Central memory CD4-positive, alpha-beta T cell (primary cell): Measurements from ENCODE around the gene FAM181A.
A peak's percentile ranks its signal among the peaks of the same experiment; 100 is the strongest.

Source experiments
- DNase-seq: peaks from one replicate; pipeline ENCODE4 v3.0.0; 2022

FAM181A gene

DNA sequence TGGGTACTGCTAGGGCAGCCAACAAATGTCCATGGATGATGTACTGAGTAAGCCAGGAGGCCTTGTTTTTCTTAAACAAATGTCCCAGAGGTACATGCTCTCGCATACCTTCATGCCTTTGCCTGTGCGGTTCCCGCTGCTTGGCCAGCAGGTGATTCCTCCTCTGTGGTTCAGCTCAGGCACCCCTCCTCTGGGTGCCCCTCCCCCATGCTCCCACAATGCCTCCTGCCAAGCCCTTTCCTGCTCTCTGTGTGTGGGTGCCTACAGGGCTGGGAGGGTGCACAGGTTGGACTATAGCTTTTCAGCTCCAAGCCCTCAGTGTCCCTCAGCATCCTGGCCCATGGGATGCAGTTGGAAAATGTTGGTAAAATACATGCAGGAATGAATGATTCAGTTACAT is 25.7 kb downstream of the FAM181A start:
- no peak for DNase-seq

DNA sequence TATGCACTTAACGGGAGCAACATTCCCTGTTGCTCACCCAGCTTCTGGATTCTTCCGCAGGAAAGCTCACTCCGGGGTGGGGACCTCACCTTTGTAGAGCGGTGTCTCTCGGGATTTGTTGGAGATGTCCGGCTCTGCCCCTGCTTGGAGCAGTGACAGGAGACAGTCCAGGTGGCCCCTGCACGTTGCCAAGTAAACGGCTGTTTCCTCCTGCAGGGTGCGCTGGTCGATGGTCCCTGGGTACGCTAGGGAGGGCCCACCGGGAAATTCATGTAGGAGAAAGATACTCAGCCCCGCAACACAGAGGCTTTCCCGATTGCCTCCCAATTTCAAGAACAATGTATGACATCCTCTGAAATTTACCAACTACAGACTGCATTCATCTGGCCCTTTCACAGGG is 26.1 kb downstream of the FAM181A start:
- DNase-seq, result no peak

DNA sequence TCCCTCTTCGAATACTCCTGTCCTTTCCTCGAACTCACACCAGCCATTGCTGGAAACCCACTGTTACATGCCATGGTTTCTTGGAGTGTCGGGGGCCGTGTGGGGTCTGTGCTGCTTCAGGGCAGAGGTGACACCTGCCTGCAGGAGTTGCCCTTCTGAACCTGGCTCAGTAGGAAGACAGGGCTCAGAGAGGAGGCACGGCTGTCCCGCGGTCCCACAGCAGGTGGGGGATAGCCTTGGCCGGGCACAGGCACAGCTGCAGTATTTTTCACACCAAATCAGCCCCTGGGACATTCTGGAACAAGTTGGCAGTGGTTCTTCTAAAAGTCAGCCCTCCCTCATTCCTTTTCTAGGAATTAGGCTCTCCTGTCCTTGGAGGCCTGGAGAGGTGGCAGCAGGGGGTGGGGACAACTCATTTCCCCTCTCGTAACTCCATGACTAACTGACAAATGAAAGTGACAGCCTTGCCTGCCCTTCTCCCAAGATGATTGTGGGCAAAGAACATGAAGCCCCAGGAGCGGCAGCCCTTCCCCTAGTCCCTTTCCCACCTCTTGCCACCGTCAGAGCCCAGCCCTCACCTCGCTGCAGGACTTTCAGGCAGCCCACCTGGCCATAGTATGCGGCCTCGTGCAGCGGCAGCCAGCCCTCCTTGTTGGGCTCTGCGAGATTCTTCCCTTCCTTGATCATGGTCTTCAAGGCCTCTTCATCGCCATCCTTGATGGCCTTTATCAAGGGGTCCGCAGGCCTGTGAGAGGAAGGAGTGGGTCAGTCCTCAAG is 26.8 kb downstream of the FAM181A start:
- DNase-seq, result no peak

DNA sequence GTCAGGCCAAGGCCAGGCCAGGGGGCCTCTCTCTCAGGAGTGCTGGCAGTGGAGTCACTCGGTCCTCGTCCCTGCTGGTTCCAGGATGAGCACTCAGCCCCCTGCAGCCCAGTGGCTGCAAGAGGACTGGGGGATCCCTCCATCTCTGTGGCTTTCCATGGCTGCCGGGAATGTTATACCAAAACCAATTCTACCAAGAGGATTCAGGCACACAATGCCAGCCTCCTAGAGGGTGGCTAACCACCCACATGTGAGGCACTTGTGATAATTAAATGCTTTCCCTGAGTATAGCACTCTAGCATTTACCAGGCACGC is 27.3 kb downstream of the FAM181A start:
- DNase-seq, result no peak

DNA sequence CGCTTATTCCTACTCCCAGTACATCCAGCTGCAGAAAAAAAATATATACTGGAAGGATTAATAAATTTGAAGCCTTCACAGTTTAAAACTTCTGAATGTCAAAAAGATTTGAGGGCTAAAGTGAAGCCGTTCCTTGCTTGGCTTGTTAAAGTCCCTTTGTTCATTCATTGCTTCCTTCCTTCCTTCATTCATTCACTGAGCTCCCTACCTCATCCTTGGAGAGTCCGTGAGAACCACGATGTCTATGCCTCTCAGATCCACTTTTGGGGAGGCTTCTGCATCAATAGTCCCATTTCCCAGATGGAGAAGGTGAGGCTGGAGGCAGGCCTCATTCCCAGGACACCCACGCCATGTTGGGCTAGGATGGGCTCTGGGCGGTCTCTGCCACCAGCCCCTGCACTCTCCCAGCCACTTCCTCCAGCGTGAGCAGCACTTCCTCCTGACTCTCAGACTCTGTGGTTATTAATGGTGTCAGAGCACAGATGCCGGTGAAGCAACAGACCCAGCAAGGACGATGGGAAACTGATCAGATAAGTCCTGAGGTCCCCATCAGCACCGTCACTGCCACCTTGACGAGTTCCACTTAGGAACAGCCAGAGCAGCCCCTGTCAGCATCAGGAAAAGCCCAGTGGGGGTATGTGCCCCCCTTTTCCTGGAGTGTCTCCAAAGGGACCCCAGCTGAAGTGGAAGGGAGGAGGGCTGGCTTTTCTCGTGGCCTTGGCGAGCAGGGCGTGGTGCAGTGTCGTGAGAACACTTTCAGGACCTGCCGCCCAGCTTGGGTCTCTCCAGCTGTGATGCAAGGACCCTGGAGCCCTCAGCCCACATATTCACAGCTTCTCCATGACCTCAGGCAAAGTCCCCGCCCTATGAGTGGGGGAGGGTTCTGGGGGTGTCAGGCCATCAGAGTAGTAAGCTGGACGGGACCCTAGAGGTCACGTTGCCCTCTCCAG is 28.0 kb downstream of the FAM181A start:
- DNase-seq, result peak; percentile 65

DNA sequence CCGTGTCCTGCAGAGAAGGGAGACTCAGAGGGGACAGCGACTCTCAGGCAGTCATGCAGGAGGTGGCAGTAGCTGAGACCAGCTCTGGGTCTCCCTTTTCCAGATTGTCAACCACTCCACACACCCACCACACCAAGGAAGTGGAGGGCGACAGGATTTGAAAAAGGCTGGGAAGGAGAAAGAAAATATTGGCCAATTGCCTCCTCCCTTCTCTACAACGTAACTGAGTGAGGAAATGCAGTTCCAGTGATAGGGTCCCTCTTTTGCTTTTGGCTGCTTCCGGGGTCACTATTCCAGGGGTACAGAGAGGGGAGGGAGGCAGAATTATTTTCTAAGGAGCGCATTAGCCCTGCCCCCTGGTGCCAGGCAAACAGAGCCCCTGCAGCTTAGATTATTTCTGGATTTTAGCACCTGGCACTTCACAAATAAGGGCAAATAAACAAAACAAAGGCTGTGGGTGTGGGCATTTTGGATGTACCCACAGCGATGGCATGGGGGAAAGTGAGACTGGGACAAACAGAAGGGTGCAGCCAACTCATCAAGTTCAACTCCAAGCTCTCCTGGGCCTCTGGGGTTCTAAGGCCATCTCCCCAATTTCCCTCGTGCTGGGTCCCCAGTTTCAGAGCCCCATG is 28.8 kb downstream of the FAM181A start:
- no peak for DNase-seq

DNA sequence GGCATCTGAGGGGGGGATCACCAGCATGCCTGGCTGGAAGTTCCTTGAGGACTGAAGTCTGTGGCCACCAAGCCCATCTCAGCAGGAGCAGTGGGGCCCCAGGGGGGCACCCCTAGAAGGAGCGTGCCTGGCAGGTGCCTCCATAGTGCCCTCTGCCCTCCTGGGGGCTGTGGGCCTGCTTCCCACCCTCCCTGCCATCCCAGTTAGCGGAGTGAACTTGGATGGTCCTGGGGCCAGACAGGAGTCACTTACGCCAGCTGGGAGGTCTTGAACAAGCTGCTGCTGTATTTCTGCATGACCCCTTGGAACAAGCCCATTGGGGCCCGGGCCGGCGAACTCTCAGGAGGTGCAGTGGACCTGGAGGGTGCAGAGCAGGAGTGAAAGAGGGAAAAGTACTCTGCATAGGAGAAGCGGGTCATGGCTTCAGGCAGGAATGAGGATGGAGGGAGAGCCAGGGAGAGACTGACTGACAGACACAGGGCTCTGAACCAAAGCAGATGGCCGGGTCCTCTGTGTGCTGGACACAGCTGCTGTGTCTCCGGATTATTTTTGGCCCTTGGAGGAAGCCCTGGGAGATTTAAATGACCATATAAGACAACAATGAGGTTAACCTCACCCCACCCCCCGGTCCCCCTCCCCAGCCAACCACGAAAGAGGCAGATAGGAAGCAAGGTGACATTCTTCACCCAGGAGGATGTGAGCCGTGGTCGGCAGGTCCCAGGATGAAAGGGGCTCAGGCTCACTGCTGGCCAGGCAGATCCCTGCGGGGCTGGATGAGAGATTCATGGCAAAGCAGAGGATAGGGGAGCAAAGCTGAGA is 29.6 kb downstream of the FAM181A start:
- DNase-seq, result peak; percentile 16

DNA sequence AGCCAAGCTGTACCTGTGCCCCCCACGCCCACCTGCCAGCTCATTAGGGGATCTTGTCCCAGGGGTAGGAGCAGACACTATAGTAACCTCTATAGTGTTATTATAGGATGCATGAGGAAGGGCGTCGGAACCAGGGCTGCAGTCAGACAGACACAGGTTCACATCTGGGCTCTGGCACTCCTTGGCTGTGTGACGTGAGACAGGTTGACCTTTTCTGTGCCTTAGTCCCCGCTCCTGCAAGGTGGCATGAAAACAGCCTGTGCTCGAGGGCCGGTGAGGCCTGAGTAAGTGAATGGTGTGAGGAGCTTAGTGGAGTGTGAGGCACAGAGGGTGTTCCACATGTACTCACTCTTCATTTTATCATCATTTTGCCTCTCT is 30.2 kb downstream of the FAM181A start:
- no peak for DNase-seq

DNA sequence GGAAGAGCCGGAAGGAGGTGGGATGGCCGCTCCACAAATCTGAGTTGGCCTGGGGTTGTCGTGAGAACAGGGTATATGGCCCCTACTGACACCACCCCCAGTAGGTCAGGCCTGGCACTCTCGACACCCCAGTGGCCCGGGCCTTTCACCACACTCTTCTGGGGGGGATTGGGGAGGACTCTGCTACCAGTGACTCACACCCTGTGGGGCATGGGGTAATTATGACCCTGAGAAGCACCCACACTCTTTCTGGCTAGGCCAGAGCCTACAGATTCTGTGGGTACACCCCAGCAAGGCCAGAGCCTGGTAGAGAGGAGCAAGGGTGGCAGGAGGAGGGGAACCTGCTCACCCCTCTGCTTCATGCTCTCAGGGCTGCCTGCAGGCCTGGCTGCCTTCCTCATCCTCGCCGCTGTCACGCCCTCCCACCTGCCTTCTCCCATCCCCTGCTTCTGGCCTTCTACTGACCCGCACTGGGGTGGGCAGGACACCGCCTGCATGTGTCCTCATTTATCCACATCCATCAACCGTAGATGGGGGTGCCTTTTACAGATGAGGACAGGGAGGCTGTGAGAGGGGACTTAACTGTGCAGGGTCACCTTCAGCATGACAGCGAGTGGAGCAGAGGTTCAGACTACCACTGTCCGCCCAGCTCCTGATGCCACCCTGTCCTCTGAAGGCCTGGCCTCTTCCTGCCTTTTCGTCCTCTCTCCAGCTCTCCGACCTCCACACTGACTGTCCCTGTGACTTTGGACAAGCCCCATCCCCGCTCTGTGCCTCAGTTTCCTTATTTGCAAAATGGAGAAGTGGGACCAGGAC is 30.8 kb downstream of the FAM181A start:
- DNase-seq, result no peak

DNA sequence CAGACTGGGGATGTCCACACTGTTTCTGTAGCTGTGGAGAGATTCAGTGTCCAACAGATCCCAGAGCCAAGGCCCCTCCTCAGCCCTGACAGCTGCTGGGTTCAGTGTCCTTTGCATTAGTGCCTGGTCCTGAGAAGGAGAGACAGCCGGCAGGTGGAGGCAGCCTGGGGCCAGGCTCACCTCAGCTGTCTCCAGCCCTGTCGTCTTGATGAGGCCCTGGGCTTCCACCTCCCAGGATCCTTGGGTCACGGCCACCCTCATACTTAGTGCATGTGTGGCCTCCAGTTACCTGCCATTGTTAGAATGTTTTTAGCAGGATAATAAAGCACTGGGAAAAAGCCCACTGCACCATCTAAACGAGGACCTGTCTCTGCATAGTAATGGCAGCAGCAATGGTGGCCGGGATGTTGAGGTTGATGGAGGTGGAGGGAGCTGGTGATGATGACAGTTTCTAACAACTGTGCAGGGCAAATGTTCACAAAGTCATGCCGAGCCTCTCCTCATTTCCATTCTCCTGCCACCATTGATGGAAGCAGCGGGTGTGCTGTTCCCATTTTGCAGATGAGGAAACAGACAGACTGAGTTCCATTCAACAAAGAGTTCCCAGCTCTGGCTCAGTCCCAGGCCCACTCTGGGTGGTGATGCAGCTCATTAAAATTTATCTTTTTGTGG is 31.6 kb downstream of the FAM181A start:
- no peak for DNase-seq

DNA sequence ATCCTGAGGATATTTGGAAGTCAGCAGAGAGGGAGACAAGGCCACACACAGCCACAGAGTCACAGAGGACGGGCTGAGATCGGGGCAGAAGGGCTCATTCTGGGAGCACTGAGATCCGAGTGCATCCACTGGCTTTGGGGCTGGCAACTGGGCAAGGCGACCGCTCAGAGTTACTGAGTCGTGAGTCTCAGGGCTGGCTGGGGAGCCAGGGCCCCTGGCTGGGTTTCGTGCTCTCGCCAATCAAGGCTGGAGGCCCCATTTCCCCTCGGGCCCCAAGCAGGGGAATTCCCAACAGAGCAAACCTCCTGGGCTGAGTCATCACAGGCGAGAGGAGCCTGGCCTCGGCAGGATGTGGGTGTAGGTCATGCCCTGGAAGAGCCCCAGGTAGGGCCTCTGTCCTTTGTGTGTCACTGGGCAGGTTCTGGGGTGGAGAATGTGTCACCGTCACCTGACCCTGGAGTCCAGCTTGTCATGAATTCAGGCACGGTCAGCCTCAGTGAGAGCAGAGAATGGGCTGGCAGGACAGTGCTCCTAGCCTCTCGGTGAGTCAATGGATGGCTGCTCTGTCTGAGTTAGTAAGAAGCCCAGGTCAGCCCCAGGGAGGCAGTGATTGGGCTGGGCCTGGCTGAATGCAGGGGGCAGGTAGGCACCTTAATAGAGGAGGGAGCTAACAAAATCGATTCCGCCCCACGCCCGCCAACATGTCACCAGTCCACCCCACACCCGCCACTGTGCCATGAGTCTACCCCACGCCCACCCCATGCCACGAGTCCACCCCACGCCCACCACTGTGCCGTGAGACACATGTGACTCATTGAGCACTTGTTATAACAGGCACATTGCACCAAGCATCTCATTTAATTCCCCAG is 32.3 kb downstream of the FAM181A start:
- peak; percentile 92 for DNase-seq

DNA sequence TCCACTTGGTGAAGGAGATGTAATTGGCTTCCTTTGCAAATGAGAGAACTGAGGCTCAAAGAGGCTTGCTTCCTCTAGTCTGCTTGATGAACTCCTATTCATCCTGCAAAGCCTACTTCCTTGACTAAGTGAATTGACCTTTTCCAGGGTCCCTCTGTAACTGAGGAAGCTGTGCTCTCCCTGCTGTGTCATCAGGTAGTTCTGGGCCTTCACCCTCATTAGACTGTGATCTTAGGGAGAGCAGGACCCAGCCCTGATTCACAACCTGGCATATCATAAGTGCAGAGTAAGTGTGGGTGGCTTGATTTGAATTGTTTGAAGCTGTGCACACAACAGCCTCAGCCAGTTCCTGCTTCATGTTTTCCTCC is 32.9 kb downstream of the FAM181A start:
- no peak for DNase-seq

DNA sequence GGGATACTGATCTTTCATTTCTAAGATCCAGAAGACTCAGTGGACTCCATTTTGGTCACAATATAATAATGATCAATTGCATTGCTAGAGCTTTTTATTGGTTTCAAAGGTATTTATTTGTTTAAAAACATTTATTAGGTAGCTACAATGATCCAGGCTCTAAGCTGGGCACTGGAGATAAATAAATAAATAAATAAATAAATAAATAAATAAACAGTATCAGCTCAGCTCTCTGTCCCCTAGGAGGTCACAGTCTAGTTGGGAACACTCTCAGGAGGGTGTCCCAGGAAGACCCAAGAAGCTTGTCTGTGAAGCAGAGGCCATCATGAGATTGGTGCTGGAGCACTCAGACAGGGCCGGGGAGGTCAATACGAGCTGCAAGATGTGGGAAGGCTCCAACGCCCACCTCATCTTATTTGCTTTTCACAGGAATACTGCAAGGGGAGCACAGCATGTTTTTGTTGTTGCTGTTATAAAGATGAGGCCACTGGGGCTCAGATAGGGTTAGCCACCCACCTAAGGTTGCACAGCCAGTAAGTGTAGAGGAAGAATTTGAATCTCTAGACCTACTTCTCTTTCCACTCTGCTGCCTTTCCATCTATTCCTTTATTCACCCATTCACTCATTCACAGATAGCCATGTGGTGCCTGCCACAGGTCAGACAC is 33.8 kb downstream of the FAM181A start:
- DNase-seq, result no peak

DNA sequence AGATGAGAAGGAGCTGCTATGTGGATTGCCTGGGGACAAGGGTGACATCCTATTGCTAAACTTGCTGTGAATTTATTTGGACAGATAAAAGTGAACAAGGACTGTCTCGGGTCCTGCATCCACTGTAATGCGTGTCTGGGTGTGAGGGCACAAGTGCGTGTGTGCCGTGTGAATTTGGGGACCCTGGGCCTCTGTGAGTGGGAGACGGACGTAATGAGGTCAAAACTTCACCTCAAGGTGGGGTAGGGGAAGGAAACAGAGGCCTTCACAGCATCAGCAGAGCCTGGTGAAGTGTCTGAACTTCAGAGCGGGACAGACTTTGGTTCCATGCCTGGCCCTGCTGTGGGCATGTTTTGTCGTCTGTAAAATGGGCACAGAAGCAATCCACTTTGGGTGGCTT is 34.5 kb downstream of the FAM181A start:
- no peak for DNase-seq

DNA sequence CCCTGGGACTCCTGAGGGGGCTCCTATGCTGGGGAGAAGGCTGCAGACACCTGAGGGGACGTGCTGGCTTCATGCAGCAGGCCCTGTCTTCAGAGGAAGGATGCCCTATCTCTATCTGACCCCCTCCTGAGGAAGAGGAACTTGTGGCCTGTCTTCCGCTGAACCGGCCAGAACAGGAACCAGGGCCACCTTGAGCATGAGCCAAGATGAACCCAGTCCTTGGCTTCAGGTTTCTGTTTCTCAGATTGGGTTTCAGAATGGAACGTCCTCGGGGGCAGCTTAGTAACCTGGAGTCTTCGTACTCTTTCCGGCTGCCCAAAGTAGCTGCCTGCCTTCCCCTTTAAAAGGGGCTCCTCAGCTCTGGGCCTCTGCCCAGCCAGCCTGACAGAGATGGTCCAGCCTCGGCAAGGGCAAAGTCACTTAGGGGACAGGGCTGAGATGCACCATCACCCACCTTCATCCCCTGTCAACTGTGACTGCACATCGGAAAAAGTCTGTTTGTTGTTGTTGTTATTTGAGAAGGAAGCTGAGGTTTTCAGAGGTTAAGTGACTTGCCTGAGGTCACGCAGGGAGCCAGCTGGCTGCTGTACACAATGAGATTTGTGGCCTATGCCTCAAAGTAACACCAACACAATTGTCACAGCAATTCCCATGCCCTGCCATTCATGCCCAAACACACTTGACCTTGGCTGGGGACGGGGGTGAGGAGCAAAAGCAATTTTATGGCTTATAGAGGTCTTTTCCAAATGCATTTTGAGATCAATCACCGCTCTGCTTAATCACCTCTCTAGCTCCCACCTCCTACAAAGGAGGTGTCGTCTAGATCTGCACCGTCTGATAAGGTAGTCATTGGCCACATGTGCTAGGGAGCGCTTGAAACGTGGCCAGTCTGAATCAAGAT is 35.8 kb downstream of the FAM181A start:
- DNase-seq, result peak; percentile 65

DNA sequence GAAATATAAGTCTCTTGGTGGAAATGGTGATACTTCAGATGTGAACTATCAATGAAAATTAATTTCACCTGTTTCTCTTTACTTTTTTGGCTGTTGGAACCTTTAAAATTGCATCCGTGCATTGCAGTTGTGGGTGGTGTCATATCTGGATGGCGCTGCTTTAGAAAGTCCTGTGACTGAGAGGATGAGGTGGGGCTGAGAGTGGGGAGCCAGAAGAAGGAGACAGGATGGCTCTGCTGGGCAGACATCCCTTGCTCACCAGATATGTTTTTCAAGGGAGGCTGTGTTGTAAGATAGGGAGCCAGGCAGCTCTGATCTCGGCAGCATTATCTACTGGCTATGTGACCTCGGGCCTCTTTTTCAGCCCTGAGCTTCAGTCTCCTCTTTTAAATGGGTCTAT is 36.5 kb downstream of the FAM181A start:
- no peak for DNase-seq

DNA sequence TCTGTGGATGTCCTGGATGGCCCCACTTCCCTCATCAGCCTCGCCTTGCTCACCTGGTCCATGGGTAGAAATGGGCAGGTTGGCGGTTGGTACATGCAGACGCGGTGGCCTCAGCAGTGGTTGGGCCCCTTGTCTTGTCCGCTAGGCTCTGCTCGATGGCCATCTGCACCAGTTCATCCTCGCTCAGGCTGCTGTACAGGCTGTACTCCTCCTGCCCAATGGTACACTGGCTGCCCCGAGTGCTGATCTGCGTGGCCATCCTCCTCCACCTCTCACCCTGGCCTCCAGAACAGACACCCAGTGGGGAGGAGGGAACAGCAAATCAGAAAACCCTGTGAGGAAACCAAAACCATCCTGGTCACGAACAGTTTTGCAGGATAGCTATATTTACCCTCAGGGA is 37.1 kb downstream of the FAM181A start:
- no peak for DNase-seq

DNA sequence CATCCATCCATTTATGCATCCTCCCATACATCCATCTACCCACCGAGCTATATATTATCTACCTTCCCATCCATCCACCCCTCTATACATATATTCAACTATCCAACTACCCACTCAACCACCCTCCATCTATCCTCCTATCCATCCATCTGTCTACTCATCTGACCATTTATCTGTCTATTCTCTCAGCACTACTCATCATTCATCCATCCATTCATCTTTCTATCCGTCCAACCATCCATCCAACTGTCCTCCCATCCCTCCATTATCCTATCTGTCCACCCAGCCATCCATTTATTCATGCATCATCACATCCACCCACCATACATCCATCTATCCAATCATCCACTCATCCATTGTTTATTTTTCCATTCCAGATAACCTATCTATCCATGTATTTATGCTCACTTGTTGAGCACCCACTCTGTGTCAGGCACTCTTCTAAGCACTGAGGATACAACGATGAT is 37.7 kb downstream of the FAM181A start:
- DNase-seq, result no peak
